ENCODE results near the gene COMMD1.
A peak's percentile ranks its signal among the peaks of the same experiment; 100 is the strongest.

The COMMD1 gene

DNA sequence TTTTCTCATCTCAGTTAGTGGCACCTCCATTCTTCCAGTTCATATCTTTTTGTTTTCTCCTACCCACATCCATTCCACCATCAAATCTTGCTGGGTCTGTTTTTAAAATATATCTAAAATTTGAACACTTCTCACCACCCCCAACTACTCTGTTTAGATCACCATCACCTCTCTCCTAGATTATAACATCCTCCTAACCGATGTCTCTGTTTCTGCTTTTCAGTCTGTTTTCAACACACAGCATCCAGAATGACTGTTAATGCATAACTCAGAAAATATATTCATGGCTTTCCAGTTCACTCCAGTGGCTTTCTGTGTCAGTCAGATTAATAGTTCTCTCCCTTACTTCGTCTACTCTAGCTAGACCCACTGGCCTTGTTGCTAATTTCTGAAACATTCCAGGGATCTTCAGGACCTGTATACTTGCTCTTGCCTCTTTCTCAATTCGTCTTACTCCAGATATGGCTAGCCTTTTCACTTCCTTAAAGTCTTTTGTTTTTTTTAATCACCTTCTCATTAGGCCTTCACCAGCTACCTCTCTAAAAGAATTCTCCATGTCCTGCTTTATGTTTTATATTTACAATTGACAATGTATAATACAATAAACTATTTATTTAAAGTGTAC, 105.3 kb downstream of the COMMD1 start:
- Histone ChIP-seq H3K27me3 (no peaks in the 10 kb centered on the region), H3K9me3 (no peaks in the 10 kb centered on the region), H3K4me2 (no peak overlapping the region), H3K4me3 (no peak overlapping the region), H3K27ac (no peak overlapping the region), H3K9ac (no peak overlapping the region), H3K4me1 (0 out of 2 replicates have a peak, but pooled peaks cover 3% of the 10 kb centered on the region), H4K20me1 (no peaks in the 10 kb centered on the region), H3K36me3 (no peaks in the 10 kb centered on the region)
- TF ChIP-seq Cebpa-rat (IDR thresholded peaks at IDR 0.05) = no peak

- H3K9me3 ChIP-seq = peaks cover 4% of the 10 kb centered on the region; the same call in 1 of the 2 replicates
- no peaks in the 10 kb centered on the region for H3K27me3 ChIP-seq
- no peak overlapping the region for H3K4me2 ChIP-seq
- H3K36me3 ChIP-seq = no peaks in the 10 kb centered on the region
- H4K20me1 ChIP-seq = no peaks in the 10 kb centered on the region
- no peak overlapping the region for H3K4me3 ChIP-seq
- no peak for TF ChIP-seq Cebpa-rat (IDR thresholded peaks at IDR 0.05)
- H3K27ac ChIP-seq = no peak overlapping the region
- H3K4me1 ChIP-seq = 0 out of 2 replicates have a peak, but pooled peaks cover 3% of the 10 kb centered on the region
- H3K9ac ChIP-seq = no peak overlapping the region
Observed at GRCh38 chr2:62013641-62014040, 108.2 kb downstream of the COMMD1 start.

DNA sequence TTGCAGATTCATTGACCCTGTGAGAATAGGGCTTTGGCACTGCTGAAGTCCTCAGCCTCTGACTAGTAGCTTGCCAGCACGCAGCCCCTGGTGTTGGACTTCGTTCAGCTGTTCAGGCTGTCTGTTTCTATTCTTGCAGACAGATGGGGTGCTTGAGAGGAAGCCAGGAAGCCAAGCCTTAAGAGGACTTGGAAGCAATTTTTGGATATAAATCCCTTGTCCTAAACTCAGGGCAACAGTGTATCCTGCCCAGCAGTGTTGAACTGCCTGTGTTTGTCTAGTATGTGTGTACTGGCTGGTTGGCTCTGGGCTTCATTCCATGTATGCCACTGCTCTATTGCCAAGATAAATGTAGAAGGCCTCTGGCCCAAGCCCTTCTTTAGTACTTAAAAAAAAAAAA, 108.6 kb downstream of the COMMD1 start:
- H3K9ac ChIP-seq = no peak overlapping the region
- H3K9me3 ChIP-seq = peaks cover 4% of the 10 kb centered on the region; the same call in 1 of the 2 replicates
- no peak overlapping the region for H3K4me2 ChIP-seq
- H3K27me3 ChIP-seq = no peaks in the 10 kb centered on the region
- no peak for TF ChIP-seq Cebpa-rat (IDR thresholded peaks at IDR 0.05)
- no peak overlapping the region for H3K27ac ChIP-seq
- no peaks in the 10 kb centered on the region for H3K36me3 ChIP-seq
- no peak overlapping the region for H3K4me3 ChIP-seq
- 0 out of 2 replicates have a peak, but pooled peaks cover 3% of the 10 kb centered on the region for H3K4me1 ChIP-seq
- H4K20me1 ChIP-seq = no peaks in the 10 kb centered on the region

- Histone ChIP-seq H4K20me1 (no peaks in the 10 kb centered on the region), H3K9ac (no peak overlapping the region), H3K4me3 (no peak overlapping the region), H3K4me1 (0 out of 2 replicates have a peak, but pooled peaks cover 3% of the 10 kb centered on the region), H3K27ac (no peak overlapping the region), H3K27me3 (no peaks in the 10 kb centered on the region), H3K36me3 (0 out of 2 replicates have a peak, but pooled peaks cover 11% of the 10 kb centered on the region), H3K9me3 (peaks cover 7% of the 10 kb centered on the region; the same call in 1 of the 2 replicates), H3K4me2 (no peak overlapping the region)
- TF ChIP-seq Cebpa-rat (IDR thresholded peaks at IDR 0.05) = no peak
Observed at GRCh38 chr2:62016957-62017356, 111.5 kb downstream of the COMMD1 start.

GRCh38 chr2:62029910-62030309, 124.4 kb downstream of the COMMD1 start:
- Histone ChIP-seq H4K20me1 (no peaks in the 10 kb centered on the region), H3K27me3 (no peaks in the 10 kb centered on the region), H3K9ac (no peak overlapping the region), H3K4me2 (no peak overlapping the region), H3K4me1 (peaks cover 9% of the 10 kb centered on the region), H3K27ac (no peak overlapping the region), H3K36me3 (no peaks in the 10 kb centered on the region), H3K9me3 (0 out of 2 replicates have a peak, but pooled peaks cover 8% of the 10 kb centered on the region), H3K4me3 (no peak overlapping the region)
- no peak for TF ChIP-seq Cebpa-rat (IDR thresholded peaks at IDR 0.05)

- Histone ChIP-seq H3K4me3 (no peak overlapping the region), H3K4me2 (no peak overlapping the region), H4K20me1 (no peaks in the 10 kb centered on the region), H3K9me3 (0 out of 2 replicates have a peak, but pooled peaks cover 7% of the 10 kb centered on the region), H3K36me3 (no peaks in the 10 kb centered on the region), H3K9ac (no peak overlapping the region), H3K27ac (no peak overlapping the region), H3K27me3 (no peaks in the 10 kb centered on the region), H3K4me1 (peaks cover 9% of the 10 kb centered on the region)
- TF ChIP-seq Cebpa-rat (IDR thresholded peaks at IDR 0.05) = no peak
Observed at GRCh38 chr2:62030902-62031301, 125.4 kb downstream of the COMMD1 start.

- H4K20me1 ChIP-seq = no peaks in the 10 kb centered on the region
- no peak overlapping the region for H3K9ac ChIP-seq
- no peak for TF ChIP-seq Cebpa-rat (IDR thresholded peaks at IDR 0.05)
- H3K9me3 ChIP-seq = no peaks in the 10 kb centered on the region
- no peak overlapping the region for H3K27ac ChIP-seq
- H3K4me2 ChIP-seq = peak overlapping the region; percentile 38
- H3K4me1 ChIP-seq = peaks cover 9% of the 10 kb centered on the region
- H3K27me3 ChIP-seq = no peaks in the 10 kb centered on the region
- no peak overlapping the region for H3K4me3 ChIP-seq
- no peaks in the 10 kb centered on the region for H3K36me3 ChIP-seq
Observed at GRCh38 chr2:62032096-62032495, 126.6 kb downstream of the COMMD1 start.

DNA sequence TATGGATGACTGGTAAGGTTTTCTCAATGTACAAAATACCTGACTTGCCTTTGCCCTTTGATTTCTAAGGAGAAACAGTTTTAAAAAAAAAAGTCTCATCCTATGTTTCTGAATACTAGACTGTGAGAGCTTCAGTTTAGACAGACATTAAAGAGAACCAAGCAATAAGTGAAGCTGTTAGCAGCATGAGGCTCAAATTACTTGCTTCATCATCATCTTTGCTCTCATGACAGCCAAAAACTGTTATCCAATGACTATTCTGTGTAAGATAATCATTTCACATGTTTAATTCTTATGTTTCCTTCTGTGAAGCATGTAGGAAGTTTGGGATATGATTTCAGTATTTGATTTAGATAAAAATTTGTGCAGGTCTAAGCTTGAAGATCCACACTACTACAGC, 129.2 kb downstream of the COMMD1 start:
- no peaks in the 10 kb centered on the region for H3K36me3 ChIP-seq
- no peak overlapping the region for H3K27ac ChIP-seq
- H3K9me3 ChIP-seq = no peaks in the 10 kb centered on the region
- H3K4me3 ChIP-seq = no peak overlapping the region
- TF ChIP-seq Cebpa-rat (IDR thresholded peaks at IDR 0.05) = no peak
- no peak overlapping the region for H3K9ac ChIP-seq
- no peaks in the 10 kb centered on the region for H3K27me3 ChIP-seq
- H3K4me1 ChIP-seq = peaks cover 24% of the 10 kb centered on the region
- H3K4me2 ChIP-seq = no peak overlapping the region
- no peaks in the 10 kb centered on the region for H4K20me1 ChIP-seq

GRCh38 chr2:62036229-62036628, 130.8 kb downstream of the COMMD1 start:
- Histone ChIP-seq H3K36me3 (no peaks in the 10 kb centered on the region), H3K27me3 (no peaks in the 10 kb centered on the region), H3K9me3 (no peaks in the 10 kb centered on the region), H4K20me1 (no peaks in the 10 kb centered on the region), H3K9ac (no peak overlapping the region), H3K4me3 (no peak overlapping the region), H3K4me1 (peaks cover 29% of the 10 kb centered on the region), H3K4me2 (no peak overlapping the region), H3K27ac (no peak overlapping the region)
- TF ChIP-seq Cebpa-rat (IDR thresholded peaks at IDR 0.05) = no peak

DNA sequence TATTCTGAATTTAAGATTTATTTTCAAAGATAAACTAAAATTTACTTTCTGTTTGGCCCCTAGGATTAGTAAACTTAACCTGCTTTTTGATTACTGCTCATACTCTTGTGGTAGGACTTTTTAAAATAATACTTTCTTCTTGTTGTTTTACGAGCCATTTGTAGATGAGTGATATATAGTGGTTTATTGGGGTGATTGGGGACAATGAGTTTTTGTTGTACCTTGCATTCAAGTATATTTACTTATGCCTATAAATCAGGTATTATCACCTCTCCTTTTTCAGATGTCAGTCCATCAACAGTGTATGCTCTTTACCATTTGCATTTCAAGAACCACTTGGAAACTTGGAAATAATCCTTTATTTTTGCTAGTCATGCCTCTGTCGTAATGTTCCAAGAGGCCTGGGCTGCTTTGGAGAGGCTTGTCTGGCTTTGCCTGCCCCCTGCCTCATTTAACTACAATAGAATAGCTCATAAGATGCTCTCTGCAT, 131.3 kb downstream of the COMMD1 start:
- H3K4me3 ChIP-seq = no peak overlapping the region
- 0 out of 2 replicates have a peak, but pooled peaks cover 1% of the 10 kb centered on the region for H3K36me3 ChIP-seq
- no peaks in the 10 kb centered on the region for H3K27me3 ChIP-seq
- TF ChIP-seq Cebpa-rat (IDR thresholded peaks at IDR 0.05) = no peak
- H3K27ac ChIP-seq = no peak overlapping the region
- H3K9me3 ChIP-seq = peaks cover 5% of the 10 kb centered on the region
- H3K4me1 ChIP-seq = peaks cover 29% of the 10 kb centered on the region
- no peaks in the 10 kb centered on the region for H4K20me1 ChIP-seq
- no peak overlapping the region for H3K4me2 ChIP-seq
- H3K9ac ChIP-seq = no peak overlapping the region
